WERI-Rb-1 (cell line): ENCODE data around the gene PCP4L1.

Experiments used
- DNase-seq: peaks from one replicate; pipeline ENCODE4 v3.0.0-alpha.2; 2020
- H3K27ac ChIP-seq: fragments of 250-450 bp; sonication (Bioruptor Pico); 2 replicates; pipeline ENCODE4 v1.5.1; 2020; ENCODE audit warnings: mild to moderate bottlenecking, moderate library complexity
- H3K27me3 ChIP-seq: fragments of 250-450 bp; sonication (Bioruptor Pico); 2 replicates; pipeline ENCODE4 v1.5.1; 2021; ENCODE audit warnings: mild to moderate bottlenecking, low read depth, moderate library complexity; ENCODE audit not compliant: insufficient read depth, severe bottlenecking
- H3K36me3 ChIP-seq: fragments of 250-450 bp; sonication (Bioruptor Pico); 2 replicates; pipeline ENCODE4 v1.5.1; 2020; ENCODE audit warnings: mild to moderate bottlenecking, moderate library complexity
- H3K4me3 ChIP-seq: 2 replicates; pipeline ENCODE4 v1.5.1; 2011; ENCODE audit warnings: low read depth, mild to moderate bottlenecking, control low read depth, low read length
- H3K9me3 ChIP-seq: fragments of 250-450 bp; sonication (Bioruptor Pico); 2 replicates; pipeline ENCODE4 v1.5.1; 2021; ENCODE audit warnings: mild to moderate bottlenecking, moderate library complexity; ENCODE audit not compliant: severe bottlenecking
- TF ChIP-seq, protein P1 (sequence below): IDR thresholded peaks from 2 replicates; pipeline ENCODE4 v1.5.1; 2011; ENCODE audit warnings: low read depth, mild to moderate bottlenecking, control low read depth, inconsistent platforms, low read length

PCP4L1 gene

GRCh38 chr1:161260376-161261260 is 2.1 kb downstream of the PCP4L1 start:
- TF ChIP-seq, protein P1, sequence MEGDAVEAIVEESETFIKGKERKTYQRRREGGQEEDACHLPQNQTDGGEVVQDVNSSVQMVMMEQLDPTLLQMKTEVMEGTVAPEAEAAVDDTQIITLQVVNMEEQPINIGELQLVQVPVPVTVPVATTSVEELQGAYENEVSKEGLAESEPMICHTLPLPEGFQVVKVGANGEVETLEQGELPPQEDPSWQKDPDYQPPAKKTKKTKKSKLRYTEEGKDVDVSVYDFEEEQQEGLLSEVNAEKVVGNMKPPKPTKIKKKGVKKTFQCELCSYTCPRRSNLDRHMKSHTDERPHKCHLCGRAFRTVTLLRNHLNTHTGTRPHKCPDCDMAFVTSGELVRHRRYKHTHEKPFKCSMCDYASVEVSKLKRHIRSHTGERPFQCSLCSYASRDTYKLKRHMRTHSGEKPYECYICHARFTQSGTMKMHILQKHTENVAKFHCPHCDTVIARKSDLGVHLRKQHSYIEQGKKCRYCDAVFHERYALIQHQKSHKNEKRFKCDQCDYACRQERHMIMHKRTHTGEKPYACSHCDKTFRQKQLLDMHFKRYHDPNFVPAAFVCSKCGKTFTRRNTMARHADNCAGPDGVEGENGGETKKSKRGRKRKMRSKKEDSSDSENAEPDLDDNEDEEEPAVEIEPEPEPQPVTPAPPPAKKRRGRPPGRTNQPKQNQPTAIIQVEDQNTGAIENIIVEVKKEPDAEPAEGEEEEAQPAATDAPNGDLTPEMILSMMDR = no peak
- no peak for DNase-seq
- Histone ChIP-seq H3K27ac (no peak overlapping the region), H3K4me3 (no peak overlapping the region), H3K36me3 (no peaks in the 10 kb centered on the region), H3K27me3 (peaks cover 95% of the 10 kb centered on the region), H3K9me3 (peaks cover 31% of the 10 kb centered on the region)

- Histone ChIP-seq H3K4me3 (no peak overlapping the region), H3K27ac (no peak overlapping the region), H3K27me3 (peaks cover 97% of the 10 kb centered on the region), H3K9me3 (peaks cover 22% of the 10 kb centered on the region), H3K36me3 (no peaks in the 10 kb centered on the region)
- TF ChIP-seq, protein P1 = no peak
- DNase-seq = no peak
Observed at GRCh38 chr1:161261261-161262235, 3.0 kb downstream of the PCP4L1 start.

- Histone ChIP-seq H3K36me3 (no peaks in the 10 kb centered on the region), H3K27ac (no peak overlapping the region), H3K4me3 (no peak overlapping the region), H3K9me3 (peaks cover 7% of the 10 kb centered on the region), H3K27me3 (peaks cover 95% of the 10 kb centered on the region)
- TF ChIP-seq, protein P1 = no peak
- DNase-seq = no peak
Observed at GRCh38 chr1:161265305-161265704, 6.8 kb downstream of the PCP4L1 start.

GRCh38 chr1:161266202-161266601 is 7.7 kb downstream of the PCP4L1 start:
- no peaks in the 10 kb centered on the region for H3K36me3 ChIP-seq
- TF ChIP-seq, protein P1 = no peak
- H3K4me3 ChIP-seq = no peak overlapping the region
- no peak overlapping the region for H3K27ac ChIP-seq
- H3K27me3 ChIP-seq = peaks cover 94% of the 10 kb centered on the region
- peaks cover 7% of the 10 kb centered on the region for H3K9me3 ChIP-seq
- no peak for DNase-seq

DNA sequence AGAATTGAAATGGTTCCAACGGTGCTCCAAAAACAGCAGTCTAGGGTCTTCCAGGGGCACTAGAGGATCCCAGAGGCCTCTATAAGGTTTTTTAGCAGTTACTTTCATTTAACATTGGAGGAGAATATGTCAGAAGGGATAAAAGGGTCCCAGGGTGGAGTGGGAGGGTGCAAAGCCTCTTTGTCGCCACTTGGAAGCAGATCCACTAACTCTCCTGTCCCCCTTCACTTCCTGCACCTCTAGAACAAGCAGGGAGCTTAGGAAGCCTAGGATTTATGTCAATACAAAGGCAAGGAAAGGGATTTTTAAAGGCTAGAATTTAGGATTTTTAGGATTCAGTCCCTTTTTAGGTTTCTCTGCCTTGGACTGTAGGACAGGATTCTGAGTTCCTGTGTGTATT is 8.3 kb downstream of the PCP4L1 start:
- no peak overlapping the region for H3K27ac ChIP-seq
- H3K9me3 ChIP-seq = peaks cover 7% of the 10 kb centered on the region
- peaks cover 94% of the 10 kb centered on the region for H3K27me3 ChIP-seq
- no peak for DNase-seq
- TF ChIP-seq, protein P1 = no peak
- no peaks in the 10 kb centered on the region for H3K36me3 ChIP-seq
- no peak overlapping the region for H3K4me3 ChIP-seq
